Stomach (tissue), 9 donors: Measurements from ENCODE around the gene KLHDC3. TPM values are rescaled to one million over a fixed set of nuclear protein-coding genes. Genes with fewer than 3 reads are reported as not detected.

ENCODE experiments used
- DNase-seq, 2 donors: peaks; one replicate each; pipeline versions ENCODE4 v3.0.0 to v3.0.0-alpha.2; 2013 to 2019
- H3K27ac ChIP-seq, 5 donors: fragments of 200-600 bp in 4 of 5; sonication (generic) in 4 of 5; one replicate each; pipeline ENCODE4 v1.5.1; 2013 to 2019; ENCODE audit warnings: mild to moderate bottlenecking in 1 of 5, moderate library complexity in 1 of 5
- H3K27me3 ChIP-seq, 3 donors: fragments of 200-600 bp; sonication (generic); one replicate each; pipeline ENCODE4 v1.5.1; 2017 to 2019; ENCODE audit warnings: mixed run types in 1 of 3
- H3K36me3 ChIP-seq, 4 donors: fragments of 200-600 bp; sonication (generic); 1 replicate in 3 of 4; 2 replicates in 1 of 4; pipeline ENCODE4 v1.5.1; 2016 to 2019
- H3K4me1 ChIP-seq, 4 donors: fragments of 200-600 bp; sonication (generic); one replicate each; pipeline ENCODE4 v1.5.1; 2016 to 2019
- H3K4me3 ChIP-seq, 4 donors: fragments of 200-600 bp; sonication (generic) in 3 of 4; one replicate each; pipeline ENCODE4 v1.5.1; 2016 to 2019; ENCODE audit warnings: mild to moderate bottlenecking in 1 of 4
- H3K9me3 ChIP-seq, 4 donors: fragments of 200-600 bp; sonication (generic); one replicate each; pipeline ENCODE4 v1.5.1; 2016 to 2019
- CTCF ChIP-seq, 7 experiments: fragments of 450-650 bp in 4 of 7; fragments of 200-600 bp in 3 of 7; sonication (generic) in 3 of 7; IDR thresholded peaks; one replicate each; pipeline ENCODE4 v1.5.1; 2016 to 2019; ENCODE audit warnings: antibody characterized with exemption in 7 of 7, control low read depth in 2 of 7, mild to moderate bottlenecking in 1 of 7
- EP300 ChIP-seq: sonication (generic); formaldehyde crosslinking; IDR thresholded peaks from one replicate; pipeline ENCODE4 v1.6.1; 2017; ENCODE audit warnings: antibody characterized with exemption
- POLR2A ChIP-seq, 4 donors: fragments of 450-650 bp; IDR thresholded peaks; one replicate each; pipeline ENCODE4 v1.6.1; 2016; ENCODE audit warnings: antibody characterized with exemption in 4 of 4, control low read depth in 2 of 4, mild to moderate bottlenecking in 1 of 4, moderate library complexity in 1 of 4
- POLR2AphosphoS5 ChIP-seq, 3 donors: sonication (generic); formaldehyde crosslinking; IDR thresholded peaks; one replicate each; pipeline ENCODE4 v1.6.1; 2016; ENCODE audit warnings: antibody characterized with exemption in 3 of 3
- WGBS, 5 donors: extraction: QIAGEN DNeasy Blood & Tissue Kit in 3 of 5; methylation state at CpG; one replicate each; pipeline versions ENCODE4 v1.1.5 to v1.1.7; 2013 to 2018; 5-methylcytosine and 5-hydroxymethylcytosine counted together
- intact Hi-C: fragments of 100-400 bp; cut with DNase I; formaldehyde crosslinking; loops from one replicate; pipeline ENCODE4 v1.15.1; 2023; ENCODE audit warnings: low total_unique reads
- polyA plus RNA-seq, 3 donors: library from polyadenylated mRNA; stranded (reverse); fragments of 200-250 nt; gene quantifications; one replicate each; pipeline ENCODE4 v1.2.3, GENCODE V29; 2013
- total RNA-seq, 5 donors: library from RNA; depleted of rRNA; stranded (reverse); fragments of >200 nt; gene quantifications; one replicate each; pipeline versions ENCODE4 v1.1.0 to v1.2.3, GENCODE V29; 2014 to 2016
- donor health status: healthy with polysubstance abuse.
- donor health status: Bipolar disorder and iron deficiency.
- donor health status: healthy.

Gene KLHDC3
- total and polyA plus RNA-seq, 8 donors: 40.0 to 88.5 (median 67.4) TPM

- Histone ChIP-seq H3K27me3 (no peaks in the 10 kb centered on the region), H3K4me3 (no peak overlapping the region), H3K36me3 (peaks cover 9 to 50% (median 30%) of the 10 kb centered on the region in 4 donors), H3K4me1 (peaks cover 0 to 3% (median 0%) of the 10 kb centered on the region in 4 donors), H3K9me3 (no peaks in the 10 kb centered on the region), H3K27ac (no peak overlapping the region)
- WGBS, 5 donors: 97 to 100% (median 98%) methylated on average over 8 of the region's 8 CpGs
- TF ChIP-seq CTCF (IDR thresholded peaks at IDR 0.05) (no peak), EP300 (no peak), POLR2AphosphoS5 (IDR thresholded peaks at IDR 0.05) (no peak), POLR2A (IDR thresholded peaks at IDR 0.05) (no peak)
- intact Hi-C loops: no loop called here
- DNase-seq: no peak
These were observed 12.2 kb upstream of the KLHDC3 start for GRCh38 chr6:43001843-43002242.

GRCh38 chr6:43005844-43006243 is 8.2 kb upstream of the KLHDC3 start:
- Histone ChIP-seq H3K27ac (no peak overlapping the region), H3K27me3 (no peaks in the 10 kb centered on the region), H3K9me3 (no peaks in the 10 kb centered on the region), H3K4me1 (no peaks in the 10 kb centered on the region), H3K4me3 (no peak overlapping the region), H3K36me3 (peaks cover 34 to 84% (median 68%) of the 10 kb centered on the region in 4 donors)
- 86 to 95% (median 92%) methylated on average over 5 of the region's 5 CpGs for WGBS, 5 donors
- DNase-seq: no peak
- intact Hi-C loops: no loop called here
- TF ChIP-seq POLR2AphosphoS5 (IDR thresholded peaks at IDR 0.05) (no peak), EP300 (no peak), POLR2A (IDR thresholded peaks at IDR 0.05) (no peak), CTCF (IDR thresholded peaks at IDR 0.05) (no peak)

GRCh38 chr6:43006251-43006650 is 7.8 kb upstream of the KLHDC3 start:
- H3K27ac ChIP-seq: no peak overlapping the region
- intact Hi-C loops: no loop called here

GRCh38 chr6:43007126-43007525 is 6.9 kb upstream of the KLHDC3 start:
- H3K4me1 ChIP-seq: peaks cover 0 to 6% (median 4%) of the 10 kb centered on the region in 4 donors
- intact Hi-C loops: no loop called here
- no peak overlapping the region for H3K27ac ChIP-seq
- H3K36me3 ChIP-seq: peaks cover 44 to 85% (median 76%) of the 10 kb centered on the region in 4 donors
- WGBS, 5 donors: 88 to 95% (median 93%) methylated on average over 8 to 9 of the region's 9 CpGs
- H3K9me3 ChIP-seq: no peaks in the 10 kb centered on the region
- TF ChIP-seq POLR2AphosphoS5 (IDR thresholded peaks at IDR 0.05) (no peak), POLR2A (IDR thresholded peaks at IDR 0.05) (no peak), CTCF (IDR thresholded peaks at IDR 0.05) (no peak), EP300 (no peak)
- no peak for DNase-seq
- no peaks in the 10 kb centered on the region for H3K27me3 ChIP-seq
- no peak overlapping the region for H3K4me3 ChIP-seq

More at GRCh38 chr6:43006251-43006650, 7.8 kb upstream of the KLHDC3 start:
- no peak overlapping the region for H3K4me3 ChIP-seq
- no peaks in the 10 kb centered on the region for H3K9me3 ChIP-seq
- WGBS, 5 donors: 89 to 98% (median 96%) methylated on average over 6 to 11 of the region's 11 CpGs
- no peaks in the 10 kb centered on the region for H3K27me3 ChIP-seq
- peaks cover 38 to 85% (median 70%) of the 10 kb centered on the region in 4 donors for H3K36me3 ChIP-seq
- no peaks in the 10 kb centered on the region for H3K4me1 ChIP-seq
- no peak for TF ChIP-seq POLR2AphosphoS5 (IDR thresholded peaks at IDR 0.05)
- no peak for TF ChIP-seq CTCF (IDR thresholded peaks at IDR 0.05)
- TF ChIP-seq EP300: no peak
- no peak for TF ChIP-seq POLR2A (IDR thresholded peaks at IDR 0.05)
- DNase-seq: no peak
